HepG2 (cell line): ENCODE results near the gene COMMD2. TPM values are rescaled to one million over a fixed set of nuclear protein-coding genes. Genes with fewer than 3 reads are reported as not detected.

Experiments
- ADNP ChIP-seq: sonication (generic); formaldehyde crosslinking; IDR thresholded peaks from 2 replicates; pipeline ENCODE4 v1.4.0; 2020; ENCODE audit warnings: missing genetic modification reagents
- GZF1 ChIP-seq: sonication (generic); formaldehyde crosslinking; IDR thresholded peaks from 2 replicates; pipeline ENCODE4 v1.5.1; 2020; ENCODE audit warnings: mild to moderate bottlenecking, missing genetic modification reagents
- JDP2 ChIP-seq: sonication (generic); formaldehyde crosslinking; IDR thresholded peaks from 2 replicates; pipeline ENCODE4 v1.8.1; 2022; ENCODE audit warnings: missing genetic modification reagents, borderline replicate concordance
- NPAS2 ChIP-seq: sonication (generic); formaldehyde crosslinking; IDR thresholded peaks from 2 replicates; pipeline ENCODE4 v1.8.0; 2022; ENCODE audit warnings: mild to moderate bottlenecking, missing genetic modification reagents, borderline replicate concordance
- PHF20 ChIP-seq: sonication (generic); formaldehyde crosslinking; IDR thresholded peaks from 2 replicates; pipeline ENCODE4 v1.5.0; 2020; ENCODE audit warnings: mild to moderate bottlenecking, missing genetic modification reagents
- PHF5A ChIP-seq: IDR thresholded peaks from one replicate; pipeline ENCODE4 v1.6.1; 2018; ENCODE audit warnings: low read depth, missing genetic modification reagents; ENCODE audit not compliant: unreplicated experiment
- REXO4 ChIP-seq: sonication (generic); formaldehyde crosslinking; IDR thresholded peaks from 2 replicates; pipeline ENCODE4 v1.8.0; 2022; ENCODE audit warnings: missing genetic modification reagents, mild to moderate bottlenecking, borderline replicate concordance
- RFXAP ChIP-seq: sonication (generic); formaldehyde crosslinking; IDR thresholded peaks from 2 replicates; pipeline ENCODE4 v1.4.0; 2020; ENCODE audit warnings: missing genetic modification reagents, borderline replicate concordance
- SMYD3 ChIP-seq: sonication (generic); formaldehyde crosslinking; IDR thresholded peaks from 2 replicates; pipeline ENCODE4 v1.8.1; 2023; ENCODE audit warnings: mild to moderate bottlenecking, missing genetic modification reagents
- ZNF121 ChIP-seq: sonication (generic); formaldehyde crosslinking; IDR thresholded peaks from 2 replicates; pipeline ENCODE4 v1.5.0; 2020; ENCODE audit warnings: mild to moderate bottlenecking, missing genetic modification reagents
- ZNF614 ChIP-seq: IDR thresholded peaks from 2 replicates; pipeline ENCODE4 v1.6.1; 2018; ENCODE audit warnings: missing biosample characterization, missing genetic modification reagents, inconsistent platforms, borderline replicate concordance
- ZNF816 ChIP-seq: sonication (generic); formaldehyde crosslinking; IDR thresholded peaks from 2 replicates; pipeline ENCODE4 v1.8.0; 2022; ENCODE audit warnings: missing genetic modification reagents, mild to moderate bottlenecking, borderline replicate concordance
- polyA plus RNA-seq, 8 experiments: library from polyadenylated mRNA; depleted of rRNA in 3 of 8; stranded (reverse) in 7 of 8; unstranded in 1 of 8; fragments of >200 nt; fragmentation: Illumina TruSeq in 4 of 8; extraction: Trizol in 4 of 8; gene quantifications; 2 replicates each; pipeline versions ENCODE4 v1.2.1 to v1.2.3, GENCODE V29; 2011 to 2016; ENCODE audit warnings: low read depth in 4 of 8, missing spikeins in 1 of 8, mixed read lengths in 1 of 8; ENCODE audit not compliant: insufficient read depth in 1 of 8
- total RNA-seq, 5 experiments: library from RNA; depleted of rRNA; stranded (reverse); fragments of >200 nt; fragmentation: Illumina TruSeq; extraction: Trizol; gene quantifications; 2 replicates each; pipeline ENCODE4 v1.2.3, GENCODE V29; 2016; ENCODE audit warnings: low read depth in 1 of 5
- TF ChIP-seq, protein P1 (sequence below): sonication (generic); formaldehyde crosslinking; IDR thresholded peaks from 2 replicates; pipeline ENCODE4 v1.4.0; 2020; ENCODE audit warnings: mild to moderate bottlenecking, missing genetic modification reagents
- TF ChIP-seq, protein P2 (sequence below): sonication (generic); formaldehyde crosslinking; IDR thresholded peaks from 2 replicates; pipeline ENCODE4 v1.8.1; 2022; ENCODE audit warnings: mild to moderate bottlenecking, missing genetic modification reagents
- TF ChIP-seq, protein P3 (sequence below): IDR thresholded peaks from 2 replicates; pipeline ENCODE4 v1.6.1; 2016; ENCODE audit warnings: missing compliant biosample characterization, missing genetic modification reagents, borderline replicate concordance
- TF ChIP-seq, protein P4 (sequence below): sonication (generic); formaldehyde crosslinking; IDR thresholded peaks from 2 replicates; pipeline ENCODE4 v1.5.1; 2020; ENCODE audit warnings: missing genetic modification reagents, mild to moderate bottlenecking, borderline replicate concordance
- TF ChIP-seq, protein P5 (sequence below): sonication (generic); formaldehyde crosslinking; IDR thresholded peaks from 2 replicates; pipeline ENCODE4 v1.9.0; 2022; ENCODE audit warnings: missing genetic modification reagents, mild to moderate bottlenecking, borderline replicate concordance
- TF ChIP-seq, protein P6 (sequence below): sonication (generic); formaldehyde crosslinking; conservative IDR thresholded peaks from 2 replicates; pipeline ENCODE4 v1.8.0; 2022; ENCODE audit warnings: missing genetic modification reagents
- TF ChIP-seq, protein P7 (sequence below): sonication (generic); IDR thresholded peaks from 2 replicates; pipeline ENCODE4 v1.6.1; 2016; ENCODE audit warnings: low read depth, borderline replicate concordance

Gene COMMD2
- total and polyA plus RNA-seq, 2 of the 13 experiments (the other 11 are each of a cell fraction or from before 2014, with no cell fraction given): 33.0 to 57.6 TPM

DNA sequence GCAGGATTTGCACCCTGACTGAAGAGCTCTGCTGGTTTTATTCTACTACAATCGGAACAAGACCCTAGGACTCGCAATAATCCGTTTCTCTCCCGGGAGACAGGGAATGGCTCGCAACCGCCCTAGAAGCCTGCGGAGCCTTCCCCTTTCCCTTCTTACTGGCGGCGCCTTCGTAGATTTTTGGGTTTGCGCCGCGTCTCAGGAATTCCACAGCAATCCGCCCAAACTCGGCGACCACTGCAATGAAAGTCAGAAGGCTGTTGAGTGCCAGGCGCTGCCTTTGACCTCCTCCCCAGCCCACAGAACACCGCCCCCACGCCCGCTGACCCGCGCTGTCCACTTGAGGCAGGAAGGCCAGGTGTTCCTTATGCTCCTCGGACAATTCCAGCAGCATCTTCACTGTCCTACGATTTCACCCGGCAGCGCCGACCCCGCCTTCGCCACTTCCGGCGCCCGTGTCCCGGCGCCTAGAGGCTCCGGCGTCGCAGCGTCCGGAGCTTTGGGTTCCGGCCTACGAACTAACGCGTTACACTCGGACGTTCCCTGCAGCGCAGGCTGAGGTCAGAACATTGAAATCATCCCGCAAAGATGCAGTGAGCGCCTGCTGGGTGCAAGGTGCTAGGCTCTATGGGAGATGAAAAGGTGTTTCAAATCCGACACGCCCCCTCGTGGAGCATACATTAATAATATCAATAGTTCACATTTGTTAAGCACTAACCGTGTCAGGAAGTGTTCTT, at the start of gene COMMD2 (continued):
- TF ChIP-seq, protein P1, sequence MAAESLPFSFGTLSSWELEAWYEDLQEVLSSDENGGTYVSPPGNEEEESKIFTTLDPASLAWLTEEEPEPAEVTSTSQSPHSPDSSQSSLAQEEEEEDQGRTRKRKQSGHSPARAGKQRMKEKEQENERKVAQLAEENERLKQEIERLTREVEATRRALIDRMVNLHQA: no peak
- TF ChIP-seq ZNF614 (CRISPR knock-in tag): peak; percentile 97
- no peak; the same call in 1 of the 2 replicates for TF ChIP-seq JDP2 (CRISPR knock-in tag)
- TF ChIP-seq, protein P2, sequence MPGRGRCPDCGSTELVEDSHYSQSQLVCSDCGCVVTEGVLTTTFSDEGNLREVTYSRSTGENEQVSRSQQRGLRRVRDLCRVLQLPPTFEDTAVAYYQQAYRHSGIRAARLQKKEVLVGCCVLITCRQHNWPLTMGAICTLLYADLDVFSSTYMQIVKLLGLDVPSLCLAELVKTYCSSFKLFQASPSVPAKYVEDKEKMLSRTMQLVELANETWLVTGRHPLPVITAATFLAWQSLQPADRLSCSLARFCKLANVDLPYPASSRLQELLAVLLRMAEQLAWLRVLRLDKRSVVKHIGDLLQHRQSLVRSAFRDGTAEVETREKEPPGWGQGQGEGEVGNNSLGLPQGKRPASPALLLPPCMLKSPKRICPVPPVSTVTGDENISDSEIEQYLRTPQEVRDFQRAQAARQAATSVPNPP (CRISPR knock-in tag): peak; percentile 80; the same call in 1 of the 2 replicates
- peak; percentile 90; the same call in 1 of the 2 replicates for TF ChIP-seq RFXAP
- TF ChIP-seq, protein P3, sequence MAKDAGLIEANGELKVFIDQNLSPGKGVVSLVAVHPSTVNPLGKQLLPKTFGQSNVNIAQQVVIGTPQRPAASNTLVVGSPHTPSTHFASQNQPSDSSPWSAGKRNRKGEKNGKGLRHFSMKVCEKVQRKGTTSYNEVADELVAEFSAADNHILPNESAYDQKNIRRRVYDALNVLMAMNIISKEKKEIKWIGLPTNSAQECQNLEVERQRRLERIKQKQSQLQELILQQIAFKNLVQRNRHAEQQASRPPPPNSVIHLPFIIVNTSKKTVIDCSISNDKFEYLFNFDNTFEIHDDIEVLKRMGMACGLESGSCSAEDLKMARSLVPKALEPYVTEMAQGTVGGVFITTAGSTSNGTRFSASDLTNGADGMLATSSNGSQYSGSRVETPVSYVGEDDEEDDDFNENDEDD: peak; percentile 44; the same call in 1 of the 2 replicates
- TF ChIP-seq PHF5A (CRISPR knock-in tag): peak; percentile 83
- TF ChIP-seq, protein P4, sequence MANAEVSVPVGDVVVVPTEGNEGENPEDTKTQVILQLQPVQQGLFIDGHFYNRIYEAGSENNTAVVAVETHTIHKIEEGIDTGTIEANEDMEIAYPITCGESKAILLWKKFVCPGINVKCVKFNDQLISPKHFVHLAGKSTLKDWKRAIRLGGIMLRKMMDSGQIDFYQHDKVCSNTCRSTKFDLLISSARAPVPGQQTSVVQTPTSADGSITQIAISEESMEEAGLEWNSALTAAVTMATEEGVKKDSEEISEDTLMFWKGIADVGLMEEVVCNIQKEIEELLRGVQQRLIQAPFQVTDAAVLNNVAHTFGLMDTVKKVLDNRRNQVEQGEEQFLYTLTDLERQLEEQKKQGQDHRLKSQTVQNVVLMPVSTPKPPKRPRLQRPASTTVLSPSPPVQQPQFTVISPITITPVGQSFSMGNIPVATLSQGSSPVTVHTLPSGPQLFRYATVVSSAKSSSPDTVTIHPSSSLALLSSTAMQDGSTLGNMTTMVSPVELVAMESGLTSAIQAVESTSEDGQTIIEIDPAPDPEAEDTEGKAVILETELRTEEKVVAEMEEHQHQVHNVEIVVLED (CRISPR knock-in tag): peak; percentile 92
- peak; percentile 97 for TF ChIP-seq PHF20
- peak; percentile 23; the same call in 1 of the 2 replicates for TF ChIP-seq GZF1 (CRISPR knock-in tag)
- peak; percentile 79; the same call in 1 of the 2 replicates for TF ChIP-seq ADNP (CRISPR knock-in tag)
- no peak for TF ChIP-seq REXO4 (CRISPR knock-in tag)
- no peak; the same call in 1 of the 2 replicates for TF ChIP-seq ZNF121
- peak; percentile 78; the same call in 1 of the 2 replicates for TF ChIP-seq SMYD3
- peak; percentile 47; the same call in 1 of the 2 replicates for TF ChIP-seq ZNF816
- TF ChIP-seq, protein P5, sequence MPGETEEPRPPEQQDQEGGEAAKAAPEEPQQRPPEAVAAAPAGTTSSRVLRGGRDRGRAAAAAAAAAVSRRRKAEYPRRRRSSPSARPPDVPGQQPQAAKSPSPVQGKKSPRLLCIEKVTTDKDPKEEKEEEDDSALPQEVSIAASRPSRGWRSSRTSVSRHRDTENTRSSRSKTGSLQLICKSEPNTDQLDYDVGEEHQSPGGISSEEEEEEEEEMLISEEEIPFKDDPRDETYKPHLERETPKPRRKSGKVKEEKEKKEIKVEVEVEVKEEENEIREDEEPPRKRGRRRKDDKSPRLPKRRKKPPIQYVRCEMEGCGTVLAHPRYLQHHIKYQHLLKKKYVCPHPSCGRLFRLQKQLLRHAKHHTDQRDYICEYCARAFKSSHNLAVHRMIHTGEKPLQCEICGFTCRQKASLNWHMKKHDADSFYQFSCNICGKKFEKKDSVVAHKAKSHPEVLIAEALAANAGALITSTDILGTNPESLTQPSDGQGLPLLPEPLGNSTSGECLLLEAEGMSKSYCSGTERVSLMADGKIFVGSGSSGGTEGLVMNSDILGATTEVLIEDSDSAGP (CRISPR knock-in tag): peak; percentile 93
- TF ChIP-seq, protein P6, sequence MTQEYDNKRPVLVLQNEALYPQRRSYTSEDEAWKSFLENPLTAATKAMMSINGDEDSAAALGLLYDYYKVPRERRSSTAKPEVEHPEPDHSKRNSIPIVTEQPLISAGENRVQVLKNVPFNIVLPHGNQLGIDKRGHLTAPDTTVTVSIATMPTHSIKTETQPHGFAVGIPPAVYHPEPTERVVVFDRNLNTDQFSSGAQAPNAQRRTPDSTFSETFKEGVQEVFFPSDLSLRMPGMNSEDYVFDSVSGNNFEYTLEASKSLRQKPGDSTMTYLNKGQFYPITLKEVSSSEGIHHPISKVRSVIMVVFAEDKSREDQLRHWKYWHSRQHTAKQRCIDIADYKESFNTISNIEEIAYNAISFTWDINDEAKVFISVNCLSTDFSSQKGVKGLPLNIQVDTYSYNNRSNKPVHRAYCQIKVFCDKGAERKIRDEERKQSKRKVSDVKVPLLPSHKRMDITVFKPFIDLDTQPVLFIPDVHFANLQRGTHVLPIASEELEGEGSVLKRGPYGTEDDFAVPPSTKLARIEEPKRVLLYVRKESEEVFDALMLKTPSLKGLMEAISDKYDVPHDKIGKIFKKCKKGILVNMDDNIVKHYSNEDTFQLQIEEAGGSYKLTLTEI (CRISPR knock-in tag): no peak
- no peak for TF ChIP-seq NPAS2 (CRISPR knock-in tag)
- TF ChIP-seq, protein P7, sequence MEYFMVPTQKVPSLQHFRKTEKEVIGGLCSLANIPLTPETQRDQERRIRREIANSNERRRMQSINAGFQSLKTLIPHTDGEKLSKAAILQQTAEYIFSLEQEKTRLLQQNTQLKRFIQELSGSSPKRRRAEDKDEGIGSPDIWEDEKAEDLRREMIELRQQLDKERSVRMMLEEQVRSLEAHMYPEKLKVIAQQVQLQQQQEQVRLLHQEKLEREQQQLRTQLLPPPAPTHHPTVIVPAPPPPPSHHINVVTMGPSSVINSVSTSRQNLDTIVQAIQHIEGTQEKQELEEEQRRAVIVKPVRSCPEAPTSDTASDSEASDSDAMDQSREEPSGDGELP: peak; percentile 33; the same call in 1 of the 2 replicates
